DLD1 (cell line): ENCODE results near the gene UGT1A10.

Experiments used
- in situ Hi-C: cut with HindIII; loops from 2 replicates; pipeline ENCODE4 v1.10.0; 2017; ENCODE audit warnings: low sequenced_read_pairs

Gene UGT1A10

GRCh38 chr2:233768076-233768475 lies 131.8 kb downstream of the UGT1A10 start:
- in situ Hi-C loops, result no loop called here

GRCh38 chr2:233769260-233769659 lies 133.0 kb downstream of the UGT1A10 start:
- in situ Hi-C loops, result no loop called here

- in situ Hi-C loops, result no loop called here
Observed at GRCh38 chr2:233772153-233772552, 135.9 kb downstream of the UGT1A10 start.

- in situ Hi-C loops, result no loop called here
Observed at GRCh38 chr2:233772583-233772982, 136.3 kb downstream of the UGT1A10 start.

GRCh38 chr2:233773854-233774253 lies 137.6 kb downstream of the UGT1A10 start:
- in situ Hi-C loops, result no loop called here

- in situ Hi-C loops, result no loop called here
Observed at GRCh38 chr2:233775414-233775813, 139.2 kb downstream of the UGT1A10 start.

GRCh38 chr2:233778030-233778429 lies 141.8 kb downstream of the UGT1A10 start, which contains the start of gene MROH2A:
MROH2A (plus strand) TSS chr2:233778330; CDS start chr2:233779359, 1,029 bp downstream.
- in situ Hi-C loops, result no loop called here

- in situ Hi-C loops, result no loop called here
Observed at GRCh38 chr2:233779722-233780121, 143.5 kb downstream of the UGT1A10 start.

GRCh38 chr2:233780771-233781170 lies 144.5 kb downstream of the UGT1A10 start:
- in situ Hi-C loops, result no loop called here

GRCh38 chr2:233789554-233789953 lies 153.3 kb downstream of the UGT1A10 start:
- in situ Hi-C loops, result no loop called here

GRCh38 chr2:233791151-233791882 lies 155.1 kb downstream of the UGT1A10 start:
- in situ Hi-C loops, result no loop called here

GRCh38 chr2:233791883-233792329 lies 155.7 kb downstream of the UGT1A10 start:
- in situ Hi-C loops, result no loop called here

GRCh38 chr2:233792720-233793119 lies 156.5 kb downstream of the UGT1A10 start:
- in situ Hi-C loops, result no loop called here

GRCh38 chr2:233793465-233794127 lies 157.3 kb downstream of the UGT1A10 start:
- in situ Hi-C loops, result no loop called here

GRCh38 chr2:233794128-233794658 lies 157.9 kb downstream of the UGT1A10 start:
- in situ Hi-C loops, result no loop called here

GRCh38 chr2:233795735-233796171 lies 159.5 kb downstream of the UGT1A10 start:
- in situ Hi-C loops, result no loop called here

- in situ Hi-C loops, result no loop called here
Observed at GRCh38 chr2:233796254-233796653, 160.0 kb downstream of the UGT1A10 start.

GRCh38 chr2:233798335-233799086 lies 162.3 kb downstream of the UGT1A10 start:
- in situ Hi-C loops, result no loop called here

GRCh38 chr2:233799087-233799665 lies 162.9 kb downstream of the UGT1A10 start:
- in situ Hi-C loops, result no loop called here

- in situ Hi-C loops, result no loop called here
Observed at GRCh38 chr2:233799716-233800115, 163.5 kb downstream of the UGT1A10 start.

GRCh38 chr2:233800208-233800607 lies 164.0 kb downstream of the UGT1A10 start:
- in situ Hi-C loops, result no loop called here
